ENCODE results near the gene GPM6B.

GPM6B gene

GRCh38 chrX:13750204-13750603 is 66.7 kb downstream of the GPM6B start:
- TF ChIP-seq CEBPB (IDR thresholded peaks at IDR 0.05) (no peak), USF1 (IDR thresholded peaks at IDR 0.05) (no peak), NFIC (IDR thresholded peaks at IDR 0.05) (no peak), RAD21 (IDR thresholded peaks at IDR 0.05; ENCODE audit: low read depth) (peak; percentile 44), REST (IDR thresholded peaks at IDR 0.05; ENCODE audit: low read depth) (no peak)

GRCh38 chrX:13748486-13748885 is 68.4 kb downstream of the GPM6B start:
- TF ChIP-seq MAX (IDR thresholded peaks at IDR 0.05) (no peak), TCF12 (IDR thresholded peaks at IDR 0.05; ENCODE audit: low read depth) (no peak)

GRCh38 chrX:13747836-13748235 is 69.1 kb downstream of the GPM6B start:
- TF ChIP-seq TEAD4 (IDR thresholded peaks at IDR 0.05): no peak
- peak; percentile 29; the same call in 1 of the 2 replicates for TF ChIP-seq RAD21 (IDR thresholded peaks at IDR 0.05; ENCODE audit: low read depth)

- TF ChIP-seq CREB1 (IDR thresholded peaks at IDR 0.05; ENCODE audit: low read depth) (no peak), USF1 (IDR thresholded peaks at IDR 0.05) (no peak), MAX (IDR thresholded peaks at IDR 0.05) (no peak), RAD21 (IDR thresholded peaks at IDR 0.05; ENCODE audit: low read depth) (no peak), ZBTB7A (IDR thresholded peaks at IDR 0.05; ENCODE audit: low read depth) (no peak), YY1 (IDR thresholded peaks at IDR 0.05; ENCODE audit: low read depth) (no peak), REST (IDR thresholded peaks at IDR 0.05; ENCODE audit: low read depth) (no peak), NFIC (IDR thresholded peaks at IDR 0.05) (no peak)
Measured at GRCh38 chrX:13742397-13743176, 74.3 kb downstream of the GPM6B start.

GRCh38 chrX:13741695-13742094 is 75.2 kb downstream of the GPM6B start:
- TF ChIP-seq USF1 (IDR thresholded peaks at IDR 0.05): no peak
- TF ChIP-seq REST (IDR thresholded peaks at IDR 0.05; ENCODE audit: low read depth): no peak
- TF ChIP-seq MAX (IDR thresholded peaks at IDR 0.05): no peak
- no peak for TF ChIP-seq CEBPB (IDR thresholded peaks at IDR 0.05)
- no peak for TF ChIP-seq NFIC (IDR thresholded peaks at IDR 0.05)
- TF ChIP-seq YY1 (IDR thresholded peaks at IDR 0.05; ENCODE audit: low read depth): no peak
- TF ChIP-seq TCF12 (IDR thresholded peaks at IDR 0.05; ENCODE audit: low read depth): no peak
- TF ChIP-seq RAD21 (IDR thresholded peaks at IDR 0.05; ENCODE audit: low read depth): no peak

Data from Ishikawa (cell line).